A673 (cell line): ENCODE data around the gene AKNA.

Experiments
- CTCF ChIP-seq: fragments of 300-800, 200-600 bp; sonication (generic); conservative IDR thresholded peaks from 2 replicates; pipeline ENCODE4 v1.5.1; 2017; ENCODE audit warnings: low read depth, mild to moderate bottlenecking, antibody characterized with exemption, low read length, moderate library complexity, mixed read lengths
- EZH2 ChIP-seq: fragments of 200-600 bp; sonication (generic); IDR thresholded peaks from 2 replicates; pipeline ENCODE4 v1.6.1; 2017; ENCODE audit warnings: borderline replicate concordance, low read depth, mild to moderate bottlenecking, mixed read lengths, antibody characterized with exemption, low read length; ENCODE audit not compliant: poor library complexity, severe bottlenecking

- TF ChIP-seq CTCF (no peak), EZH2 (no peak)
These were observed 57.1 kb downstream of the AKNA start for GRCh38 chr9:114330636-114331035.
